GM12878 (cell line): ENCODE measurements around the gene UBXN6. TPM values are rescaled to one million over a fixed set of nuclear protein-coding genes. Genes with fewer than 3 reads are reported as not detected.

Experiments used
- ATAC-seq: fragments of 200-7000 bp; cut with Tn5 transposase; 3 replicates; pipeline ENCODE4 v1.9.1; 2020; ENCODE audit warnings: mild to moderate bottlenecking, moderate library complexity
- BruUV-seq: library from RNA; stranded (reverse); fragments of 400-500 nt; replicated peaks from 2 replicates; lab custom pipeline; 2021; lab: Mats Ljungman, UMichigan
- CTCF ChIA-PET: fragments of 300-600 bp; sonication (Branson Sonifier 250); formaldehyde crosslinking; extraction: SDS; loops from one replicate; lab custom pipeline; 2021; ENCODE audit warnings: inconsistent platforms; lab: Yijun Ruan, JAX
- POLR2A ChIA-PET: fragments of 350-600 bp; formaldehyde crosslinking; extraction: SDS; loops from one replicate; lab custom pipeline; 2021; ENCODE audit warnings: inconsistent platforms; lab: Charles Lee
- RAD21 ChIA-PET: fragments of 300-600 bp; sonication (Branson Sonifier 250); formaldehyde crosslinking; loops from one replicate; lab custom pipeline; 2023; ENCODE audit warnings: antibody characterized with exemption; ENCODE audit not compliant: unreplicated experiment; lab: Charles Lee
- SMC1A ChIA-PET: fragments of 300-600 bp; sonication (Branson Sonifier 250); formaldehyde crosslinking; loops from one replicate; lab custom pipeline; 2023; ENCODE audit not compliant: unreplicated experiment, uncharacterized antibody; lab: Charles Lee
- DNase-seq: peaks from one replicate; pipeline ENCODE4 v3.0.0-alpha.2; 2011; ENCODE audit warnings: low read depth, low spot score
- FAIRE-seq: peaks from 3 replicates; lab custom pipeline; 2011; peaks lifted over from hg19 to GRCh38; lab: Jason Lieb, UNC
- H2AFZ ChIP-seq: 2 replicates; pipeline ENCODE4 v1.6.0; 2011; ENCODE audit warnings: low read depth, low read length, control low read depth; ENCODE audit not compliant: control insufficient read depth
- H3K27ac ChIP-seq: 2 replicates; pipeline ENCODE4 v1.5.1; 2011; ENCODE audit warnings: control low read depth; ENCODE audit not compliant: control insufficient read depth, insufficient read depth
- H3K27me3 ChIP-seq, 2 experiments: replicated peaks in 1 of 2; 2 replicates each; pipeline versions ENCODE4 v1.6.0 to v1.6.1; 2011; ENCODE audit warnings: low read length in 1 of 2; ENCODE audit not compliant: control insufficient read depth in 2 of 2, insufficient read depth in 2 of 2
- H3K36me3 ChIP-seq, 2 experiments: 2 replicates each; pipeline ENCODE4 v1.5.1; 2011; ENCODE audit warnings: low read length in 1 of 2; ENCODE audit not compliant: control insufficient read depth in 2 of 2, insufficient read depth in 2 of 2
- H3K4me1 ChIP-seq: 2 replicates; pipeline ENCODE4 v1.6.1; 2011; ENCODE audit warnings: mild to moderate bottlenecking, low read length, moderate library complexity, mixed read lengths; ENCODE audit not compliant: control insufficient read depth, insufficient read depth
- H3K4me2 ChIP-seq: 2 replicates; pipeline ENCODE4 v1.6.0; 2011; ENCODE audit warnings: control low read depth; ENCODE audit not compliant: control insufficient read depth, insufficient read depth
- H3K4me3 ChIP-seq: fragments of 200-600 bp; sonication (generic); 2 replicates; pipeline ENCODE4 v1.5.1; 2016
- H3K79me2 ChIP-seq: 2 replicates; pipeline ENCODE4 v1.6.0; 2011; ENCODE audit warnings: low read length; ENCODE audit not compliant: control insufficient read depth, insufficient read depth
- H3K9ac ChIP-seq: 2 replicates; pipeline ENCODE4 v1.8.0; 2011; ENCODE audit warnings: low read length, control low read depth, mixed read lengths; ENCODE audit not compliant: control insufficient read depth, insufficient read depth
- H3K9me3 ChIP-seq: replicated peaks from 3 replicates; pipeline ENCODE4 v1.5.1; 2011; ENCODE audit warnings: mild to moderate bottlenecking, low read length; ENCODE audit not compliant: control insufficient read depth, insufficient read depth
- H4K20me1 ChIP-seq: 2 replicates; pipeline ENCODE4 v1.6.0; 2011; ENCODE audit not compliant: control insufficient read depth, insufficient read depth
- ATF2 ChIP-seq: IDR thresholded peaks from 2 replicates; pipeline ENCODE4 v1.6.1; 2012; ENCODE audit warnings: low read length, inconsistent platforms
- HCFC1 ChIP-seq: fragments of 150-350 bp; IDR thresholded peaks from 2 replicates; pipeline ENCODE4 v1.6.1; 2014; ENCODE audit warnings: low read length
- NR2F1 ChIP-seq: fragments of 450-650 bp; conservative IDR thresholded peaks from 2 replicates; pipeline ENCODE4 v1.6.1; 2017; ENCODE audit warnings: mild to moderate bottlenecking
- NRF1 ChIP-seq: conservative IDR thresholded peaks from 2 replicates; pipeline ENCODE4 v1.6.1; 2011; ENCODE audit warnings: mild to moderate bottlenecking, low read depth, low read length, improper control_type of control experiment
- REST ChIP-seq: IDR thresholded peaks from 2 replicates; pipeline ENCODE4 v1.6.1; 2012; ENCODE audit warnings: mild to moderate bottlenecking, low read depth, low read length
- SKIL ChIP-seq: fragments of 450-650 bp; IDR thresholded peaks from 2 replicates; pipeline ENCODE4 v1.6.1; 2017; ENCODE audit warnings: mild to moderate bottlenecking, low read depth, inconsistent platforms; ENCODE audit not compliant: poor library complexity, severe bottlenecking
- SMAD5 ChIP-seq: IDR thresholded peaks from 2 replicates; pipeline ENCODE4 v1.6.1; 2016; ENCODE audit warnings: antibody characterized with exemption, low read depth
- SRF ChIP-seq, 2 experiments: IDR thresholded peaks; 2 replicates each; pipeline ENCODE4 v1.6.1; 2011; ENCODE audit warnings: low read depth in 2 of 2, low read length in 2 of 2, mild to moderate bottlenecking in 1 of 2, moderate library complexity in 1 of 2
- ZBTB11 ChIP-seq: fragments of 450-650 bp; formaldehyde crosslinking; IDR thresholded peaks from 2 replicates; pipeline ENCODE4 v1.5.0; 2022; ENCODE audit warnings: mild to moderate bottlenecking, missing genetic modification characterization
- WGBS: methylation state at CpG from one replicate; pipeline ENCODE4 v1.1.6; 2016; ENCODE audit warnings: low lambda C conversion rate; ENCODE audit not compliant: insufficient replicate concordance, insufficient coverage; ENCODE audit errors: missing lambda C conversion rate; 5-methylcytosine and 5-hydroxymethylcytosine counted together
- in situ Hi-C: fragments of 300-500 bp; cut with MboI; formaldehyde crosslinking; loops from 9 replicates; pipeline ENCODE4 v1.14.3; 2018; ENCODE audit warnings: mixed read lengths
- intact Hi-C: fragments of 100-400 bp; cut with micrococcal nuclease; formaldehyde crosslinking; loops from one replicate; pipeline ENCODE4 v1.14.2; 2022; ENCODE audit not compliant: unreplicated experiment
- polyA plus RNA-seq, 11 experiments: library from polyadenylated mRNA; depleted of rRNA in 4 of 11; unstranded in 6 of 11; stranded (reverse) in 5 of 11; fragments of >200 nt; fragmentation: Nextera tagmentation in 4 of 11; fragmentation: Illumina TruSeq in 1 of 11; extraction: Ambion mirVana in 4 of 11; extraction: Trizol in 1 of 11; gene quantifications; 1 replicate in 1 of 11; 2 replicates in 10 of 11; pipeline versions ENCODE4 v1.2.1 to v1.2.3, GENCODE V29; 2011 to 2016; ENCODE audit warnings: inconsistent platforms in 2 of 11, missing spikeins in 2 of 11, low read depth in 1 of 11
- total RNA-seq, 4 experiments: library from RNA; depleted of rRNA in 3 of 4; stranded (reverse); fragments of >200 nt in 3 of 4; fragmentation: Illumina TruSeq in 1 of 4; extraction: Trizol in 1 of 4; gene quantifications; 2 replicates each; pipeline versions ENCODE4 v1.2.1 to v1.2.3, GENCODE V29; 2013 to 2021

Gene UBXN6
- total and polyA plus RNA-seq, 10 of the 15 experiments (the other 5 are each of a cell fraction or from before 2014, with no cell fraction given): 0.47 to 50.8 (median 13.0) TPM

DNA sequence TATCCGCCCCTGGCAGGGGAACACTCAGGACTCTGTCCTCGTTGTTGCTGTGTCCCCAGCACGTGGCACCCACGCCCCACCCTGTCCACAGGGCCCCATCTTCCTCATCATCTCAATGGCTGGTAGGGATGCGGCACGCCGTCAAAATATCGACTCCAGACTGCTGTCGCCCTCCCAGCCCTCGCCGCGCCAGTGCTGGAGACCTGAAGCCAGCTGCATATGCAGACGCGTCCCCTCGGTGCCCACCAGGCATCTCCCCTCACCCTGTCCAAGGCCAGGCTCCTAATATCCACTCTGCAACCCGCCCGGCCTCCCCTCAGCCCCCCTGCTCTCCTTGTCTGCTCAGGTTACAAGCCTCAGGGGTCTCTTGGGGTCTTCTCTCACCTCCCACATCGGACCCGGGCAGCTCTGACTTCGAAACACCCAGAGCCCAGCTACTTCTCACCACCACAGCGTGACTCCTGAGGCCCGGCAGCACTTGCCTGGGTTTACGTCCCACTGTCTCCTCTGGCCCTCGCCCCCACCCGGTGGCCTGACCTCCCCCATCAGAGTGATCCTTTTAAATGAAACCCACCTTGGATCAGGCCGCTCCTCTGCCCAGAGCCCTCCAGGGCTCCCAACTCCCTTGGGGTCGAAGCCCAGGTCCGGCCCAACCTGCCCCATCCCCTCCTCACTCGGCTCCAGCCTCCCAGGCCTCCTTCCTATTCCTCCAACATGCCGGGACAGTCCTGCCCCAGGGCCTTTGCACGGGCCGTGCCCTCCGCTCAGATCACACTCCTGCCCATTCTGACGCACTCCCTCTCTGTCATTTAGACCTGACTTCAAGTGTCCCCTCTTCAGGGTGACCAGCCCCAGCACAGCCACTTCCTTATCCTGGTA, 48.2 kb upstream of the UBXN6 start (continued):
- no peak for TF ChIP-seq SKIL
- TF ChIP-seq, all 136 proteins: peak for 0

DNA sequence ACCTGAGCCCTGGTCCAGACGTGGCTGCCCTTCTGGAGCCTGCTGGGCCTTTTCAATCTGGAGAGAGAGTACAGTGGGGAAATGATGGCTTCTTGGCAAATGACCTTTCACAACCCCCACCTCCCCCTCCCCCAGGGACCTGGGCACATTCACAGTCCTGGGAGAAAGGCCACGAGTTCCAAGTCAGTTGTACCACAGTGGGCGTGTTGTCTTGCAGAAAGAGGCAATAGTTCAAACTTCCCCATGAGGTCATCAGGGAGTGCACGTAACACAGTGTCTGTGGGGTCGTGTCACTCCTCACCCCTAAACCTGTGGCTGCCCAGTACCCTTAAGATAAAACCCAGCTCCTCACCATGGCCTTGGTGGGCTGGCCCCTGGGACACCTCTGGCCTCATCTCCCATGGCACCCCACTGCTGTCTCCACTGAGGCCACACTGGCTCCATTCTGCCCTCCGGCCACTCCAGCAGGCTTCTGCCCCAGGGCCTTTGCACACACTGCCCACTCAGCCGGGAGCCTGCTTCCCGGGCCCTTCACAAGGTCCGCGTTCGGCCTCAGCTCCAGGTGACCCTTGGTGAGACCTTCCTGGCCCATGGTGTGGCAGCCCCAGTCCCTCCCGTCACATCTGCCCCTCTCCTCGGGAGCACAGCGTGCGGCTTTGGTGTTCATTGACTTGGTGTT, 47.4 kb upstream of the UBXN6 start:
- ATAC-seq: no peak
- Histone ChIP-seq H3K9ac (no peak overlapping the region), H3K4me1 (no peaks in the 10 kb centered on the region), H3K4me3 (no peak overlapping the region), H3K27me3 (no peaks in the 10 kb centered on the region), H3K4me2 (no peak overlapping the region), H2AFZ (no peak overlapping the region), H3K36me3 (no peaks in the 10 kb centered on the region; a peak in 1 of 4 replicates), H3K79me2 (no peaks in the 10 kb centered on the region), H3K9me3 (no peaks in the 10 kb centered on the region), H4K20me1 (no peaks in the 10 kb centered on the region), H3K27ac (no peak overlapping the region)
- ChIA-PET SMC1A (no interaction called here), POLR2A (no interaction called here), CTCF (no interaction called here), RAD21 (no interaction called here)
- FAIRE-seq: no peak
- BruUV-seq: no TSS peak
- WGBS: 73% methylated on average over 15 of the region's 15 CpGs
- no peak for TF ChIP-seq REST
- no peak for TF ChIP-seq ATF2
- TF ChIP-seq NR2F1: no peak
- TF ChIP-seq HCFC1: no peak
- TF ChIP-seq SRF (IDR thresholded peaks at IDR 0.05; ENCODE audit: low read depth in 2 of 2, low read length in 2 of 2): no peak
- TF ChIP-seq ZBTB11 (CRISPR knock-in tag): no peak
- no peak for TF ChIP-seq SMAD5
- no peak for TF ChIP-seq NRF1
- in situ Hi-C loops (no loop called here), intact Hi-C loops (no loop called here)
- no peak for DNase-seq
